ENCODE measurements around the gene PARN.

DNA sequence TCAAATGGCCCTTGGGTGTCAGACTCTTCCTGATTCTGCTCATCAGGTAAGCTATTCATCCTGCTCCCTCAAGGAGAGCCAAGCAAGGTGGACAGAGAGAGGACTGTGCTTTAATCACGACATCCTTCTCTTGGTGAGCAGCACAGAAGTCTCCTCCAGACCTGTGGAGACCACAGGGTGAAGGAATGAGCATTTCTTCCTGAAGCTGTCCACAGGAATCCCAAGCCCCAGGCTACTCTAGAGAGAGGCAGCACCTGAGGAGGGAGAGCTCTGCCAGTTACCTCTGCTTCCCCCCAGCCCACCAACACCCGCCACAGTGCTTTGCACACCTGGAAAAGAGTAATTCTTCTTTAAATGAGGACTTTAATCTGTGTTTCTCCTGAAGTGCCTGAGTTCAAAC lies 100.0 kb downstream of the PARN start:
- TF ChIP-seq, protein P1, sequence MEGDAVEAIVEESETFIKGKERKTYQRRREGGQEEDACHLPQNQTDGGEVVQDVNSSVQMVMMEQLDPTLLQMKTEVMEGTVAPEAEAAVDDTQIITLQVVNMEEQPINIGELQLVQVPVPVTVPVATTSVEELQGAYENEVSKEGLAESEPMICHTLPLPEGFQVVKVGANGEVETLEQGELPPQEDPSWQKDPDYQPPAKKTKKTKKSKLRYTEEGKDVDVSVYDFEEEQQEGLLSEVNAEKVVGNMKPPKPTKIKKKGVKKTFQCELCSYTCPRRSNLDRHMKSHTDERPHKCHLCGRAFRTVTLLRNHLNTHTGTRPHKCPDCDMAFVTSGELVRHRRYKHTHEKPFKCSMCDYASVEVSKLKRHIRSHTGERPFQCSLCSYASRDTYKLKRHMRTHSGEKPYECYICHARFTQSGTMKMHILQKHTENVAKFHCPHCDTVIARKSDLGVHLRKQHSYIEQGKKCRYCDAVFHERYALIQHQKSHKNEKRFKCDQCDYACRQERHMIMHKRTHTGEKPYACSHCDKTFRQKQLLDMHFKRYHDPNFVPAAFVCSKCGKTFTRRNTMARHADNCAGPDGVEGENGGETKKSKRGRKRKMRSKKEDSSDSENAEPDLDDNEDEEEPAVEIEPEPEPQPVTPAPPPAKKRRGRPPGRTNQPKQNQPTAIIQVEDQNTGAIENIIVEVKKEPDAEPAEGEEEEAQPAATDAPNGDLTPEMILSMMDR (IDR thresholded peaks at IDR 0.05; ENCODE audit: low read length), result no peak
- TF ChIP-seq EZH2 (optimal IDR thresholded peaks at IDR 0.05; ENCODE audit: low read depth, low read length), result no peak

All from MM.1S (cell line).